Measurements from ENCODE around the gene CLEC18A.
"Not testable (repeated sequence)": the region's sequence is repeated elsewhere in the genome, so short reads cannot be mapped to it uniquely, and the experiment has no call there.

Gene CLEC18A
- 0.27 to 0.31 reads per million in 2 donors for total RNA-seq

GRCh38 chr16:69951017-69951671 is at the start of gene CLEC18A:
TSS of gene CLEC18A (plus strand) at chr16:69951334. CDS start at chr16:69951367, 33 bp downstream.
- DNase-seq, result not testable (repeated sequence)

GRCh38 chr16:69903865-69904415 is 47.2 kb upstream of the CLEC18A start:
- no peak for DNase-seq

- no peak for DNase-seq
Measured at GRCh38 chr16:69904495-69905170, 46.5 kb upstream of the CLEC18A start.

- no peak for DNase-seq
Measured at GRCh38 chr16:69905171-69905555, 46.0 kb upstream of the CLEC18A start.

- DNase-seq, result no peak
Measured at GRCh38 chr16:69906838-69907401, 44.2 kb upstream of the CLEC18A start.

- no peak for DNase-seq
Measured at GRCh38 chr16:69909043-69909442, 42.1 kb upstream of the CLEC18A start.

GRCh38 chr16:69909760-69910159 is 41.4 kb upstream of the CLEC18A start:
- DNase-seq, result no peak

GRCh38 chr16:69910964-69911363 is 40.2 kb upstream of the CLEC18A start:
- DNase-seq, result no peak

GRCh38 chr16:69916462-69916861 is 34.7 kb upstream of the CLEC18A start:
- DNase-seq, result no peak

GRCh38 chr16:69917311-69917710 is 33.8 kb upstream of the CLEC18A start:
- DNase-seq, result no peak

- DNase-seq, result no peak
Measured at GRCh38 chr16:69917739-69918138, 33.4 kb upstream of the CLEC18A start.

- DNase-seq, result no peak
Measured at GRCh38 chr16:69918241-69918640, 32.9 kb upstream of the CLEC18A start.

GRCh38 chr16:69921127-69921526 is 30.0 kb upstream of the CLEC18A start:
- no peak for DNase-seq

- DNase-seq, result no peak
Measured at GRCh38 chr16:69922200-69922599, 28.9 kb upstream of the CLEC18A start.

- DNase-seq, result no peak
Measured at GRCh38 chr16:69924041-69924775, 26.9 kb upstream of the CLEC18A start.

GRCh38 chr16:69924777-69925191 is 26.4 kb upstream of the CLEC18A start:
- DNase-seq, result no peak

- no peak for DNase-seq
Measured at GRCh38 chr16:69925311-69925710, 25.8 kb upstream of the CLEC18A start.

GRCh38 chr16:69926241-69926640 is 24.9 kb upstream of the CLEC18A start:
- DNase-seq, result no peak

- no peak for DNase-seq
Measured at GRCh38 chr16:69927056-69927757, 23.9 kb upstream of the CLEC18A start.

- no peak for DNase-seq
Measured at GRCh38 chr16:69928856-69929400, 22.2 kb upstream of the CLEC18A start.

- no peak for DNase-seq
Measured at GRCh38 chr16:69929480-69929879, 21.7 kb upstream of the CLEC18A start.

Measured in T-helper 2 cell (primary cell).